ENCODE data around the gene NMD3.

DNA sequence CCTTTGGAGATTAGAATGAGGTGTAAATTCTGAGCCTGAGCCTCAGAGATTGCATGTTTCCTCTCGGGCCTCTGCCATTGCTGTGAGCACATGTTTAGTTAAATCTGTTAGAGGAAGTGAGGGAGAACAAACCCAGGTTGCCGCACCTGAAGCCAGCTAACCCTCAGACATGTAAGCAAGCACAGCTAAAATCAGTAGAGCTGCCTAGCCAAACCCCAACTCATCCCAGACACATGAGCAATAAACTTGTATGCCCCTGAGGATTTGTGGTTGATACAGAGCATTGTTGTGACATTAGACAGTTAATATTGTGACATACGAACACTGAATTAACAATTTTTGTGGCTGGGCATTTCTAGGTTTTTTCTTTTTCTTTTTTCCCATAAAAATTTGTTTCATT lies 41.9 kb downstream of the NMD3 start:
- TF ChIP-seq, protein P1, sequence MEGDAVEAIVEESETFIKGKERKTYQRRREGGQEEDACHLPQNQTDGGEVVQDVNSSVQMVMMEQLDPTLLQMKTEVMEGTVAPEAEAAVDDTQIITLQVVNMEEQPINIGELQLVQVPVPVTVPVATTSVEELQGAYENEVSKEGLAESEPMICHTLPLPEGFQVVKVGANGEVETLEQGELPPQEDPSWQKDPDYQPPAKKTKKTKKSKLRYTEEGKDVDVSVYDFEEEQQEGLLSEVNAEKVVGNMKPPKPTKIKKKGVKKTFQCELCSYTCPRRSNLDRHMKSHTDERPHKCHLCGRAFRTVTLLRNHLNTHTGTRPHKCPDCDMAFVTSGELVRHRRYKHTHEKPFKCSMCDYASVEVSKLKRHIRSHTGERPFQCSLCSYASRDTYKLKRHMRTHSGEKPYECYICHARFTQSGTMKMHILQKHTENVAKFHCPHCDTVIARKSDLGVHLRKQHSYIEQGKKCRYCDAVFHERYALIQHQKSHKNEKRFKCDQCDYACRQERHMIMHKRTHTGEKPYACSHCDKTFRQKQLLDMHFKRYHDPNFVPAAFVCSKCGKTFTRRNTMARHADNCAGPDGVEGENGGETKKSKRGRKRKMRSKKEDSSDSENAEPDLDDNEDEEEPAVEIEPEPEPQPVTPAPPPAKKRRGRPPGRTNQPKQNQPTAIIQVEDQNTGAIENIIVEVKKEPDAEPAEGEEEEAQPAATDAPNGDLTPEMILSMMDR (IDR thresholded peaks at IDR 0.05): no peak
- no peak for TF ChIP-seq POLR2A (IDR thresholded peaks at IDR 0.05)

Data from Peyer's patch (tissue), 4 donors.